T follicular helper cell (primary cell): ENCODE results near the gene GADL1.

ENCODE experiments used
- DNase-seq: peaks from one replicate; pipeline ENCODE4 v3.0.0-alpha.2; 2020; ENCODE audit warnings: low read depth

GADL1 gene

GRCh38 chr3:30760040-30760695 lies 134.3 kb downstream of the GADL1 start:
- no peak for DNase-seq

- no peak for DNase-seq
Measured at GRCh38 chr3:30756218-30756617, 138.2 kb downstream of the GADL1 start.

- no peak for DNase-seq
Measured at GRCh38 chr3:30754426-30754825, 140.0 kb downstream of the GADL1 start.

- DNase-seq = no peak
Measured at GRCh38 chr3:30753766-30754165, 140.7 kb downstream of the GADL1 start.

GRCh38 chr3:30752970-30753369 lies 141.5 kb downstream of the GADL1 start:
- no peak for DNase-seq

- DNase-seq = no peak
Measured at GRCh38 chr3:30752491-30752890, 142.0 kb downstream of the GADL1 start.

GRCh38 chr3:30751610-30752299 lies 142.7 kb downstream of the GADL1 start:
- peak; percentile 21 for DNase-seq

GRCh38 chr3:30750967-30751366 lies 143.5 kb downstream of the GADL1 start:
- no peak for DNase-seq

- DNase-seq = no peak
Measured at GRCh38 chr3:30749230-30749629, 145.2 kb downstream of the GADL1 start.

GRCh38 chr3:30747771-30748281 lies 146.6 kb downstream of the GADL1 start:
- no peak for DNase-seq

- no peak for DNase-seq
Measured at GRCh38 chr3:30743641-30744317, 150.7 kb downstream of the GADL1 start.

- no peak for DNase-seq
Measured at GRCh38 chr3:30742796-30743619, 151.5 kb downstream of the GADL1 start.

GRCh38 chr3:30741889-30742288 lies 152.6 kb downstream of the GADL1 start:
- no peak for DNase-seq

GRCh38 chr3:30738605-30739004 lies 155.9 kb downstream of the GADL1 start:
- no peak for DNase-seq

- DNase-seq = no peak
Measured at GRCh38 chr3:30737743-30738499, 156.5 kb downstream of the GADL1 start.

- DNase-seq = no peak
Measured at GRCh38 chr3:30733696-30734095, 160.8 kb downstream of the GADL1 start.

- DNase-seq = no peak
Measured at GRCh38 chr3:30733209-30733608, 161.3 kb downstream of the GADL1 start.

- no peak for DNase-seq
Measured at GRCh38 chr3:30730967-30731366, 163.5 kb downstream of the GADL1 start.

- DNase-seq = no peak
Measured at GRCh38 chr3:30729936-30730335, 164.5 kb downstream of the GADL1 start.

GRCh38 chr3:30729512-30729911 lies 164.9 kb downstream of the GADL1 start:
- DNase-seq = no peak

- no peak for DNase-seq
Measured at GRCh38 chr3:30728143-30728542, 166.3 kb downstream of the GADL1 start.
